WTC11 (cell line): ENCODE results near the gene SLC23A1. TPM values are rescaled to one million over a fixed set of nuclear protein-coding genes. Genes with fewer than 3 reads are reported as not detected.

ENCODE experiments used
- ATAC-seq: fragments of 200-7000 bp; cut with Tn5 transposase; 2 replicates; pipeline ENCODE4 v1.10.0; 2021; ENCODE audit warnings: mild to moderate bottlenecking, moderate library complexity
- CTCF ChIA-PET: fragments of 300-600 bp; sonication (Branson Sonifier 250); formaldehyde crosslinking; loops from one replicate; lab custom pipeline; 2021; ENCODE audit warnings: antibody characterized with exemption; lab: Charles Lee
- POLR2A ChIA-PET: fragments of 350-600 bp; sonication (Branson Sonifier 250); formaldehyde crosslinking; loops from one replicate; lab custom pipeline; 2021; ENCODE audit warnings: antibody characterized with exemption; lab: Charles Lee
- DNase-seq: peaks from one replicate; pipeline ENCODE4 v3.0.0; 2021; ENCODE audit warnings: low spot score
- H3K27ac Mint-ChIP-seq: 2 replicates; pipeline ENCODE4 v1.8.0; 2021; ENCODE audit warnings: mixed read lengths
- H3K27me3 Mint-ChIP-seq: 2 replicates; pipeline ENCODE4 v1.8.0; 2021; ENCODE audit warnings: low read depth, mild to moderate bottlenecking, moderate library complexity, mixed read lengths
- H3K36me3 Mint-ChIP-seq: 2 replicates; pipeline ENCODE4 v1.8.0; 2021; ENCODE audit warnings: mixed read lengths
- H3K4me1 Mint-ChIP-seq: 2 replicates; pipeline ENCODE4 v1.8.0; 2022; ENCODE audit warnings: mixed read lengths
- H3K4me3 Mint-ChIP-seq: 2 replicates; pipeline ENCODE4 v1.8.0; 2021; ENCODE audit warnings: mild to moderate bottlenecking, moderate library complexity, mixed read lengths
- H3K9me3 Mint-ChIP-seq: 2 replicates; pipeline ENCODE4 v1.8.0; 2021; ENCODE audit warnings: mixed read lengths
- CBFB ChIP-seq: sonication (generic); formaldehyde crosslinking; IDR thresholded peaks from 2 replicates; pipeline ENCODE4 v1.8.1; 2022; ENCODE audit warnings: mild to moderate bottlenecking, low read depth, missing genetic modification reagents
- CREM ChIP-seq: sonication (generic); formaldehyde crosslinking; IDR thresholded peaks from 2 replicates; pipeline ENCODE4 v1.8.1; 2022; ENCODE audit warnings: mild to moderate bottlenecking, missing genetic modification reagents, moderate library complexity
- ETV6 ChIP-seq: sonication (generic); formaldehyde crosslinking; IDR thresholded peaks from 2 replicates; pipeline ENCODE4 v1.8.1; 2022; ENCODE audit warnings: mild to moderate bottlenecking, missing genetic modification reagents
- FOXJ3 ChIP-seq: sonication (generic); formaldehyde crosslinking; IDR thresholded peaks from 2 replicates; pipeline ENCODE4 v1.9.0; 2021; ENCODE audit warnings: missing genetic modification reagents, mild to moderate bottlenecking, borderline replicate concordance
- NFATC4 ChIP-seq: fragments of 250-450 bp; sonication (Bioruptor Pico); IDR thresholded peaks from 2 replicates; pipeline ENCODE4 v1.9.0; 2021; ENCODE audit warnings: mild to moderate bottlenecking
- TP53 ChIP-seq: sonication (generic); formaldehyde crosslinking; IDR thresholded peaks from 2 replicates; pipeline ENCODE4 v1.8.1; 2023; ENCODE audit warnings: mild to moderate bottlenecking, missing genetic modification reagents
- ZNF423 ChIP-seq: fragments of 250-450 bp; sonication (Bioruptor Pico); IDR thresholded peaks from 2 replicates; pipeline ENCODE4 v2.1.2; 2022; ENCODE audit warnings: mild to moderate bottlenecking, moderate library complexity
- total RNA-seq: library from RNA; stranded (reverse); gene quantifications from 3 replicates; pipeline ENCODE4 v1.2.3, GENCODE V29; 2021
- TF ChIP-seq, protein P1 (sequence below): fragments of 250-450 bp; sonication (Bioruptor Pico); IDR thresholded peaks from 2 replicates; pipeline ENCODE4 v1.9.0; 2021; ENCODE audit warnings: mild to moderate bottlenecking, borderline replicate concordance
- TF ChIP-seq, protein P2 (sequence below): sonication (generic); formaldehyde crosslinking; conservative IDR thresholded peaks from 2 replicates; pipeline ENCODE4 v1.8.1; 2022; ENCODE audit warnings: mild to moderate bottlenecking, missing genetic modification reagents
- TF ChIP-seq, protein P3 (sequence below): sonication (generic); formaldehyde crosslinking; IDR thresholded peaks from 2 replicates; pipeline ENCODE4 v1.8.1; 2022; ENCODE audit warnings: mild to moderate bottlenecking, missing genetic modification reagents, moderate library complexity, borderline replicate concordance
- TF ChIP-seq, protein P4 (sequence below): sonication (generic); formaldehyde crosslinking; IDR thresholded peaks from 2 replicates; pipeline ENCODE4 v1.8.1; 2022; ENCODE audit warnings: low read depth, mild to moderate bottlenecking, moderate library complexity, missing genetic modification reagents, borderline replicate concordance
- TF ChIP-seq, protein P5 (sequence below): sonication (generic); formaldehyde crosslinking; IDR thresholded peaks from 2 replicates; pipeline ENCODE4 v1.8.1; 2023; ENCODE audit warnings: mild to moderate bottlenecking, missing genetic modification reagents

The SLC23A1 gene
- total RNA-seq, 1 experiment from 2014 or later: not detected

DNA sequence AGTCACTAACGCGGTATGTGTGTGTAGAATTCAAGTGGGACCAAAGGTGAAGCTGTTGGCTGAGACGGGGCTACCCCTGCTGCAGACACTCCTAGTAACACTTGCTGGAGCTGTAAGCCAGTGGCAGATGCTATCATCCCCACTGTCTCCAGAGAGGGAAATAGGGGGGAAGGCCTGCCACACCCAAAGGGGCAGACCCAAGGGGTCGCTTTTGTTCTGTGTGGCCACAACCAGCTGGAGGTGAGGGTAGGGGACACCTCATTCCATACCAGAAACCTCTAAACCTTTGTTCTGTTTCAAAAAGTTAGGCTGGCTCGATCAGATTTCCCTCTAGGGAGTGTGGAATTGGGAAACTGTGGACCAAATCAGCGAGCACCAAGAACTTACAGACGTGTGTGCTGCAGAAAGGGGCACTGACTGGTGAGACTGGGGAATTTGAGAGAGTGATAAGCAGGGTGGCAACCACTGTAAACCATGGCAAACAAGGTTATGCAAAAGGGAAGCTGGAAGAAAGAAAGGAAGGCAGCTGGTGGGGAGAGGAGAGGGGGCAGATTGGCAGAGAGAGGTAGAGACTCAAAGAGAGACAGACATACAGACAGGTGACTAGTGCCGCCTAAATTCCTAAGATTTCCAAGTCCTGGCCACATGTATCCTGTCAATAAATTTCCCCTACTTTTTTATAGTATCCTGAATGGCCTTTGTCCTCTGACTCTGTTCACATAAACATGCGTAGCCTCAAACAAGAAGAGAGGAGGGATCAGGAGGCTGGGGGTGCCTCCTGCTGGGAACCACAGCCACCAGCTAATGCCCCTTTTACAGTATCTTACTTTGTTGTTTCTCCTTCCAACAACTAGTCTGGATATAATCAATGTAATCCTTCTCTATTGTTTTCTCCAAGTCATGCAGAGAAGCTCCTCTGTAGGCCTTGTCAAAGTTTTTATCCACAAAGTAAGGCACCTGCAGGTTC lies 36.4 kb upstream of the SLC23A1 start (continued):
- TF ChIP-seq, protein P1, sequence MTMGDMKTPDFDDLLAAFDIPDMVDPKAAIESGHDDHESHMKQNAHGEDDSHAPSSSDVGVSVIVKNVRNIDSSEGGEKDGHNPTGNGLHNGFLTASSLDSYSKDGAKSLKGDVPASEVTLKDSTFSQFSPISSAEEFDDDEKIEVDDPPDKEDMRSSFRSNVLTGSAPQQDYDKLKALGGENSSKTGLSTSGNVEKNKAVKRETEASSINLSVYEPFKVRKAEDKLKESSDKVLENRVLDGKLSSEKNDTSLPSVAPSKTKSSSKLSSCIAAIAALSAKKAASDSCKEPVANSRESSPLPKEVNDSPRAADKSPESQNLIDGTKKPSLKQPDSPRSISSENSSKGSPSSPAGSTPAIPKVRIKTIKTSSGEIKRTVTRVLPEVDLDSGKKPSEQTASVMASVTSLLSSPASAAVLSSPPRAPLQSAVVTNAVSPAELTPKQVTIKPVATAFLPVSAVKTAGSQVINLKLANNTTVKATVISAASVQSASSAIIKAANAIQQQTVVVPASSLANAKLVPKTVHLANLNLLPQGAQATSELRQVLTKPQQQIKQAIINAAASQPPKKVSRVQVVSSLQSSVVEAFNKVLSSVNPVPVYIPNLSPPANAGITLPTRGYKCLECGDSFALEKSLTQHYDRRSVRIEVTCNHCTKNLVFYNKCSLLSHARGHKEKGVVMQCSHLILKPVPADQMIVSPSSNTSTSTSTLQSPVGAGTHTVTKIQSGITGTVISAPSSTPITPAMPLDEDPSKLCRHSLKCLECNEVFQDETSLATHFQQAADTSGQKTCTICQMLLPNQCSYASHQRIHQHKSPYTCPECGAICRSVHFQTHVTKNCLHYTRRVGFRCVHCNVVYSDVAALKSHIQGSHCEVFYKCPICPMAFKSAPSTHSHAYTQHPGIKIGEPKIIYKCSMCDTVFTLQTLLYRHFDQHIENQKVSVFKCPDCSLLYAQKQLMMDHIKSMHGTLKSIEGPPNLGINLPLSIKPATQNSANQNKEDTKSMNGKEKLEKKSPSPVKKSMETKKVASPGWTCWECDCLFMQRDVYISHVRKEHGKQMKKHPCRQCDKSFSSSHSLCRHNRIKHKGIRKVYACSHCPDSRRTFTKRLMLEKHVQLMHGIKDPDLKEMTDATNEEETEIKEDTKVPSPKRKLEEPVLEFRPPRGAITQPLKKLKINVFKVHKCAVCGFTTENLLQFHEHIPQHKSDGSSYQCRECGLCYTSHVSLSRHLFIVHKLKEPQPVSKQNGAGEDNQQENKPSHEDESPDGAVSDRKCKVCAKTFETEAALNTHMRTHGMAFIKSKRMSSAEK: no peak
- no peak for TF ChIP-seq TP53 (CRISPR knock-in tag)
- no peak for TF ChIP-seq CBFB
- TF ChIP-seq NFATC4 (CRISPR knock-in tag): no peak

DNA sequence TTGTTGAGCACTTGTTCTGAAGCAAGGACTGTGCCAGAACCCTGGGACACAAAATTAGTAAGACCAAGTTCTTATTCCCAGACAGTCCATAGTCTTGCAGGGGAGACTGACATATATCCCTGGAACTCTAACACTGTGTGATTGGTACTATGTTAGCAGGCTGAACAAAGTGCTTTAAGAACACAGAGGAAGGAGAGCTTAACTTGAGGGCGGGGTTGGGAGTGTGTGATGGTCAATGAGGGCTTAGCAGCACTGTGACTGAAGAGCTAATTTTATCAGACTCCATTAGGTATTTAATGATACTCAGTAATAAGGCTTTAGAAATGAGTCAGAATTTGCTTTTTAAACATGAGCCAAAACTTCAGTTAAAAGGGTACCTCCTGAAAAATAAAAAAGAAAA lies 35.7 kb upstream of the SLC23A1 start:
- TF ChIP-seq, protein P2, sequence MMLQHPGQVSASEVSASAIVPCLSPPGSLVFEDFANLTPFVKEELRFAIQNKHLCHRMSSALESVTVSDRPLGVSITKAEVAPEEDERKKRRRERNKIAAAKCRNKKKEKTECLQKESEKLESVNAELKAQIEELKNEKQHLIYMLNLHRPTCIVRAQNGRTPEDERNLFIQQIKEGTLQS (CRISPR knock-in tag): no peak
- TF ChIP-seq, protein P3, sequence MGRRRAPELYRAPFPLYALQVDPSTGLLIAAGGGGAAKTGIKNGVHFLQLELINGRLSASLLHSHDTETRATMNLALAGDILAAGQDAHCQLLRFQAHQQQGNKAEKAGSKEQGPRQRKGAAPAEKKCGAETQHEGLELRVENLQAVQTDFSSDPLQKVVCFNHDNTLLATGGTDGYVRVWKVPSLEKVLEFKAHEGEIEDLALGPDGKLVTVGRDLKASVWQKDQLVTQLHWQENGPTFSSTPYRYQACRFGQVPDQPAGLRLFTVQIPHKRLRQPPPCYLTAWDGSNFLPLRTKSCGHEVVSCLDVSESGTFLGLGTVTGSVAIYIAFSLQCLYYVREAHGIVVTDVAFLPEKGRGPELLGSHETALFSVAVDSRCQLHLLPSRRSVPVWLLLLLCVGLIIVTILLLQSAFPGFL (CRISPR knock-in tag): no peak
- TF ChIP-seq FOXJ3 (CRISPR knock-in tag): no peak
- no peak for ATAC-seq
- Mint-ChIP-seq H3K27ac (no peak overlapping the region), H3K9me3 (no peaks in the 10 kb centered on the region), H3K27me3 (no peaks in the 10 kb centered on the region; the same call in 1 of the 2 replicates), H3K4me3 (no peak overlapping the region), H3K4me1 (peaks cover 9% of the 10 kb centered on the region), H3K36me3 (peaks cover 17% of the 10 kb centered on the region)
- CTCF ChIA-PET: interaction anchor here (0.6 to 9.6 kb wide), 3 partner anchors 8 to 155 kb away, joined by 3 to 208 read pairs (median 5); no protein-coding TSS in a partner anchor
- no peak for DNase-seq
- POLR2A ChIA-PET: interaction anchor here (0.5 kb wide), 1 partner anchor 153 kb away, joined by 3 read pairs; no protein-coding TSS in a partner anchor

DNA sequence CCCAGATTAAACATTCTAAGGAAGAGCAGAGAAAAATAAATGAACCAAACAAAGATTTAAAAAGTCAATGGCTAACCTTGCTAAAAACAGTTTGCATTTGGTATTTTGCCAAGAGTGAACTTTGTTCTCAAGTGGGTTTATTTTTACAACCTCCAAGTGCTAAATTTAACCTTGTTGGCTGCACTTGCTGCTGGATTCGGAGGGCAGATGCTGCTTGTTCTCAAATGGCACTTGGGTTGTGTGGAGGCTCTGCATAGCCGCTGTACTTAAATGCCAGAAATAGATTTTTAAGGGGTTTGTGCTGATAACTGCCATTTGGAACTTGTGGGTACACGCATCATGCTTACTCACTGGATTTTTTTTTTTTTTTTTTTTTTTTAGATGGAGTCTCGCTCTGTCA lies 34.1 kb upstream of the SLC23A1 start:
- no peaks in the 10 kb centered on the region for H3K9me3 Mint-ChIP-seq
- CTCF ChIA-PET: interaction anchor here (9.6 kb wide), 1 partner anchor 98 kb away, joined by 208 read pairs; no protein-coding TSS in a partner anchor
- TF ChIP-seq, protein P4, sequence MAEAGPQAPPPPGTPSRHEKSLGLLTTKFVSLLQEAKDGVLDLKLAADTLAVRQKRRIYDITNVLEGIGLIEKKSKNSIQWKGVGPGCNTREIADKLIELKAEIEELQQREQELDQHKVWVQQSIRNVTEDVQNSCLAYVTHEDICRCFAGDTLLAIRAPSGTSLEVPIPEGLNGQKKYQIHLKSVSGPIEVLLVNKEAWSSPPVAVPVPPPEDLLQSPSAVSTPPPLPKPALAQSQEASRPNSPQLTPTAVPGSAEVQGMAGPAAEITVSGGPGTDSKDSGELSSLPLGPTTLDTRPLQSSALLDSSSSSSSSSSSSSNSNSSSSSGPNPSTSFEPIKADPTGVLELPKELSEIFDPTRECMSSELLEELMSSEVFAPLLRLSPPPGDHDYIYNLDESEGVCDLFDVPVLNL (CRISPR knock-in tag): no peak
- TF ChIP-seq ETV6 (CRISPR knock-in tag) (no peak), ZNF423 (no peak), CREM (no peak)
- TF ChIP-seq, protein P5, sequence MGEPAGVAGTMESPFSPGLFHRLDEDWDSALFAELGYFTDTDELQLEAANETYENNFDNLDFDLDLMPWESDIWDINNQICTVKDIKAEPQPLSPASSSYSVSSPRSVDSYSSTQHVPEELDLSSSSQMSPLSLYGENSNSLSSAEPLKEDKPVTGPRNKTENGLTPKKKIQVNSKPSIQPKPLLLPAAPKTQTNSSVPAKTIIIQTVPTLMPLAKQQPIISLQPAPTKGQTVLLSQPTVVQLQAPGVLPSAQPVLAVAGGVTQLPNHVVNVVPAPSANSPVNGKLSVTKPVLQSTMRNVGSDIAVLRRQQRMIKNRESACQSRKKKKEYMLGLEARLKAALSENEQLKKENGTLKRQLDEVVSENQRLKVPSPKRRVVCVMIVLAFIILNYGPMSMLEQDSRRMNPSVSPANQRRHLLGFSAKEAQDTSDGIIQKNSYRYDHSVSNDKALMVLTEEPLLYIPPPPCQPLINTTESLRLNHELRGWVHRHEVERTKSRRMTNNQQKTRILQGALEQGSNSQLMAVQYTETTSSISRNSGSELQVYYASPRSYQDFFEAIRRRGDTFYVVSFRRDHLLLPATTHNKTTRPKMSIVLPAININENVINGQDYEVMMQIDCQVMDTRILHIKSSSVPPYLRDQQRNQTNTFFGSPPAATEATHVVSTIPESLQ (CRISPR knock-in tag): no peak
- no peak for ATAC-seq
- H3K27ac Mint-ChIP-seq: no peak overlapping the region
- no peaks in the 10 kb centered on the region; the same call in 1 of the 2 replicates for H3K27me3 Mint-ChIP-seq
- H3K4me1 Mint-ChIP-seq: peaks cover 9% of the 10 kb centered on the region
- H3K4me3 Mint-ChIP-seq: no peak overlapping the region
- POLR2A ChIA-PET: no interaction called here
- peaks cover 13% of the 10 kb centered on the region for H3K36me3 Mint-ChIP-seq
- DNase-seq: no peak
